Measurements from ENCODE around the gene SYPL2. TPM values are rescaled to one million over a fixed set of nuclear protein-coding genes. Genes with fewer than 3 reads are reported as not detected.

The SYPL2 gene
- total RNA-seq, 1 experiment from 2014 or later: 0.46 TPM

- Histone ChIP-seq H3K36me3 (peaks cover 21% of the 10 kb centered on the region), H3K4me3 (peak overlapping the region; percentile 95), H3K27me3 (peaks cover 28% of the 10 kb centered on the region), H3K9me3 (no peaks in the 10 kb centered on the region)
- DNase-seq: peak; percentile 53
These were observed 16.7 kb downstream of the SYPL2 start for GRCh38 chr1:109482791-109483671.

DNA sequence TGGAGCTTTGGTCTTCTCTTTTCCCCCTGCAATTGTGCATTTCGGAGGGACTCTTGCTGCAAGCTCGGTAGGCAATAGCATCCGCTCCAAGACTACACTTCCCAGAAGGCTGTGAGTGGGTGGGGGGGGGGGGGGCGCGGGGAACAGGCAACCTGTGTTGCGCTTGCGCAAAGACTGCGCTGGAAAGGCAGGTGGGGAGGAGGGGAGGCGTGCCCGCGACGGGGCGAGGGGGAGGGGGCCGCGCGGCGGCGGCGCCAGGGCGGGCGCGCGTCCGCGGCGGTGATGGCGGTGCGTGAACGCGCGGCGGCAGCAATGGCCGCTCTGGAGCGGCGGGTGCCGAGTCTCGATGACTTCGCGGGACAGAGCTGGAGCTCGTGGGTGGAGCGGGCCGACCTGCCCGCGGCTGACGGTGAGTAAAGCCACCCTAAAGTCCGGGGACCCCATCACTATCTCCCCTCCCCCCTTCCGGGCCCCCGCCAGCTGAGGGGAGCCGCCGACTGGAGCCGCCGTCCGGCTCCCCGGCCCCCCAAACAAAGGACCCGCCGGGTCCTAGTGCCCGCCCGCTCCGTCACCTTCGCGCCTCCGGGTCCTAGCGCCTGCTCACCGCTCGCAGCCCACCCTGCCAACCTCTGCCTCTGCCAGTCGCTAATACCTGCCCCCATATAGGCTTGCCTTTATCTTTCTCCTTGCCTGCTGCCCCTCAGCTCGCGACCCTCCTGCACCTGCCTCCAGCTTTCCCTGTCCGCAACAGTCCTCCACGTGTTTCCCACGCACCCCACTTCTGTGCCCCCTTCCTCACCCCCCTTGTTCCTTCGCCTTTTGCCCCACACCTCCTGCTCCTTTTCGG lies 17.5 kb downstream of the SYPL2 start, which contains the start of gene ATXN7L2:
ATXN7L2 (plus strand) TSS at position 234 of the 847 bp plus-strand sequence; CDS start at position 283, 49 bp downstream.
- Histone ChIP-seq H3K27me3 (peaks cover 25% of the 10 kb centered on the region), H3K4me3 (peak within 1 kb of the TSS; percentile 95), H3K36me3 (peaks cover 28% of the 10 kb centered on the region), H3K9me3 (no peaks in the 10 kb centered on the region)
- peak; percentile 96 for DNase-seq

GRCh38 chr1:109484519-109484975 lies 18.2 kb downstream of the SYPL2 start:
- peak; percentile 39 for DNase-seq
- peaks cover 19% of the 10 kb centered on the region for H3K27me3 ChIP-seq

GRCh38 chr1:109485001-109485400 lies 18.7 kb downstream of the SYPL2 start:
- Histone ChIP-seq H3K4me3 (peak overlapping the region; percentile 95), H3K36me3 (peaks cover 35% of the 10 kb centered on the region), H3K9me3 (no peaks in the 10 kb centered on the region), H3K27me3 (peaks cover 18% of the 10 kb centered on the region)
- DNase-seq: no peak

More at GRCh38 chr1:109484519-109484975, 18.2 kb downstream of the SYPL2 start:
- Histone ChIP-seq H3K9me3 (no peaks in the 10 kb centered on the region), H3K4me3 (peak overlapping the region; percentile 95), H3K36me3 (peaks cover 34% of the 10 kb centered on the region)

DNA sequence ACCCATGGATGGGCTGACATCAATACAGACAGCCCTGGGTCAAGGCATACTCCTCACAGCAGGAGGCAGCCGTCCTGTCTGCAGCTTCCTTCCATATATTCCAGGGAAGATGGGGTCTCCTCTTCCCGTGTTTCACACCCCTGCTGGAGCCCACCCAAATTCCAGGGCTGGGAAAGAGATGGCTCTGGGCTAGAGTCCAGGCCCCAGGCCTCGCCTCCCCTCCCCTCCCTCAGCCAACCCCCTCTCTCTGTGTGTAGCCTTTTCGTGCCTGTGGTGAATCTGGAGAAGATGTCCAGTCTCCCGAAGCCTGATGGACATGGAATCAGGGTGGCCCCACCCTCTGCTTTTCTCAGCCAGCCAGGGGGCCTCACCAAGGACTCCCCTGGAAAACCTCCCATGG lies 20.9 kb downstream of the SYPL2 start:
- H3K36me3 ChIP-seq: peaks cover 57% of the 10 kb centered on the region
- no peaks in the 10 kb centered on the region for H3K9me3 ChIP-seq
- no peak overlapping the region for H3K4me3 ChIP-seq
- peaks cover 9% of the 10 kb centered on the region for H3K27me3 ChIP-seq
- DNase-seq: no peak

GRCh38 chr1:109488201-109488600 lies 21.9 kb downstream of the SYPL2 start:
- H3K36me3 ChIP-seq: peaks cover 57% of the 10 kb centered on the region
- H3K27me3 ChIP-seq: peaks cover 2% of the 10 kb centered on the region
- DNase-seq: no peak
- H3K4me3 ChIP-seq: no peak overlapping the region
- no peaks in the 10 kb centered on the region for H3K9me3 ChIP-seq

DNA sequence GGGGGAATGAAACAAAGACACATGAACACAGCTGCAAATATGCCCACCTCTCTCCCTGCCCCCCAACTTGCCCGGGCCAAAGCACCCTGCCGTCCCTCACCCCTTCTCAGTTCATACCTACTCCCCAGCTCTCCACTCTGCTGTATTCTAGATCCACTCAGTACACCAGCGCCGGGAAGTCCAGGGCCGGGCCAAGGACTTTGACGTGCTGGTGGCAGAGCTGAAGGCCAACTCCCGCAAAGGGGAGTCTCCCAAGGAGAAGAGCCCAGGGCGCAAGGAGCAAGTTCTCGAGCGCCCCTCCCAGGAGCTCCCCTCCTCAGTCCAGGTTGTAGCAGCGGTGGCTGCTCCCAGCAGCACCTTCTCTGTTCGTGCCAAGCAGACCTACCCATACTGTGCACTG lies 22.4 kb downstream of the SYPL2 start:
- DNase-seq: no peak
- no peaks in the 10 kb centered on the region for H3K9me3 ChIP-seq
- peaks cover 57% of the 10 kb centered on the region for H3K36me3 ChIP-seq

DNA sequence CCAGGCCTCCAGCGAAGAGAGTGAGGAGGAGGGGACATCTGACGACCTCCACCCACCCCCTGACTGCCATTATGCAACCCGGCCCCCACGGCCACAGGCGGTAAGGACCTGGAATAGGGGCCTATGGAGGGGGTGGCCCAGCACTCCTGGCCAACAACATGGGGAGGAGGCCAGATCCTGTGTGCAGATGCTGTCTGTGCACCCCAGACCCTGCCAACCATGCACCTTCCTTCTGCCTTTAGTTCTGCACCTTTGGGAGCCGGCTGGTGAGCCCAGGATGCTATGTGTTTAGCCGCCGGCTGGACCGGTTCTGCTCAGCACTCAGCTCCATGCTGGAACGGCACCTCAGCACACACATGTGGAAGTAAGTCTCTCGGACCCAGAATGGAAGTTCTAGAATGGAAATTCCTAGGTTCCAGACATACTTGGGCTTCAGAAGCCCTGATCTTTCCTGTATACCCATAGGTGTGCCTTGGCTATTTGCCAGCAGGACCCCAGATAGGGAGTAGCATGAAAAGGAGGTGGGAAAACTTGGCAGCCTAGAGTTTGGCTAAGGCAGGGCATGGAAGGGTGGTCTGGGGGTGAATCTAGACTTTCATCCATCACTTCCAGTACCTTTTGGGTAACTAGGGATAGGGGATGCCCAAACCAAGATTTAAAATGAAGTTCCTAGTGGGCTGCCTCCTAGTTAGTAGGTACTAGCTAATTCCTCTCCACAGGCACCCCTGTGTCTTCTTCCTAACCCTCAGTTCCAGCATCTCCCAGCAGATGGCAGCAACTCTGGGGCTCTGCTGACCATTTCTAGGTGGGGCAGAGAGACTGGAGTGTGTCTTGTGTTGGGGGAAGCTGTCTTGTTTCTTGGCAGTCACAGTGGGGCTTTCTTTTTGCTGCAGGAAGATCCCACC lies 23.9 kb downstream of the SYPL2 start:
- peak; percentile 71 for DNase-seq
- Histone ChIP-seq H3K9me3 (no peaks in the 10 kb centered on the region), H3K27me3 (no peaks in the 10 kb centered on the region), H3K4me3 (no peak overlapping the region), H3K36me3 (peaks cover 58% of the 10 kb centered on the region)

More for the DNA sequence above, 22.4 kb downstream of the SYPL2 start:
- Histone ChIP-seq H3K27me3 (no peaks in the 10 kb centered on the region), H3K4me3 (no peak overlapping the region)

- Histone ChIP-seq H3K36me3 (peaks cover 64% of the 10 kb centered on the region), H3K9me3 (no peaks in the 10 kb centered on the region), H3K27me3 (no peaks in the 10 kb centered on the region), H3K4me3 (no peak overlapping the region)
- DNase-seq: no peak
These were observed 24.6 kb downstream of the SYPL2 start for GRCh38 chr1:109490934-109491302.

DNA sequence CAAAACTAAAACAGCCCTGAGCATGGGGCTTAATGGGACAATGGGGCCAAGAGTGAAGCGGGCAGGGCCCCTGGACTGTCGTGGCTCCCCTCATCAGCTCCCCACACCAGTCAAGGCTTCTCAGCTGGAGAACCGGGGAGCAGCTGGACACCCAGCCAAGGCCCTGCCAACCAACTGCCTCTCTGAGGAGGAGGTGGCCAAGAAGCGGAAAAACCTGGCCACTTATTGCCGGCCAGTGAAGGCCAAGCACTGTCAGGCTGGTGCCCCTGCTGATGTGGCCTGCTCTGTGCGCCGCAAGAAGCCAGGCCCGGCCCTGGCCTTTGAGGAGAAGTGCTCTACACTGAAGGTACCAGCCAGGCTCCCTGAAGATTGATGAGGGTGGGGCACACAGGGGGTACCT lies 25.0 kb downstream of the SYPL2 start:
- H3K36me3 ChIP-seq: peaks cover 64% of the 10 kb centered on the region
- no peaks in the 10 kb centered on the region for H3K27me3 ChIP-seq
- DNase-seq: no peak
- H3K4me3 ChIP-seq: no peak overlapping the region
- no peaks in the 10 kb centered on the region for H3K9me3 ChIP-seq

DNA sequence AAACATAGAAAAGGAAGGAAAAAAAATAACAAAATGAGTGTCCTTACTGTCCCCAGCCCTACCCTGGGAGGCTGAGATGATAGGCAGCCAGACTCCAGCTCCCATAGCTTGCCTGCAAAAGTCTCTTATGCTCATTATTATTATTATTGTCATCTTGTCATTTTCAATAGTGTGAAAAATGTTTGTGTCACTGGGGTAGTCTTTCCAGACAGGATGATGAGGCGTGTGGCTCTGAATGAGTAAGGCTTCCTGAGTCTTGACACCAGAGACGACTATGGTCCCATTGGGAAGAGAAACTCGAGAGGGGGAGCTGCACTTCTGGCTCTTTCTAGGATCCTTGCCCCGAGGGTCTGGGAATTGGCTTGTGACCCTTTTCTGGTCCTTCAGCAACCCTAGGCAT lies 26.4 kb downstream of the SYPL2 start:
- H3K4me3 ChIP-seq: no peak overlapping the region
- DNase-seq: no peak

DNA sequence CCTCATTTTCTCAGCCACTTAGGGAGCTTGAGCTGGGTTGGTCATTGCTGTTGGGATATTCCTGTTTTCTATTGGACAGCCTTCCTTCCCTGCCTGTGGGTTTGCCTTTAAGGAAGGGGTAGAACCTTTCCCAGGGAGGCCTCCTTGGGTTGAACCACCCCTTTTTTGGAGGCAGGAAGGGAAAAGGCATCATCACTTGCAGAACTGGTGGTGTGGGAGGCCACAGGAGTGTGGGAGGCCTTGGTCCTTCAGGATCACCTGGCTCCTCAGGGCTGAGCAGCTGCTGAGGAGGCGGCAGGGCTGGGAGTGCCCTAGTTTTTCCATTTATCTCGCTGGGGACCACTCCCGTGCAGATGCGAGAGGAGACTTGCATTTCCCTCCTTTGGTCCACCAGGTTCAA lies 26.9 kb downstream of the SYPL2 start:
- Histone ChIP-seq H3K27me3 (no peaks in the 10 kb centered on the region), H3K36me3 (peaks cover 65% of the 10 kb centered on the region), H3K9me3 (no peaks in the 10 kb centered on the region), H3K4me3 (no peak overlapping the region)
- no peak for DNase-seq

More for the DNA sequence above, 26.4 kb downstream of the SYPL2 start:
- Histone ChIP-seq H3K27me3 (no peaks in the 10 kb centered on the region), H3K36me3 (peaks cover 65% of the 10 kb centered on the region), H3K9me3 (no peaks in the 10 kb centered on the region)

GRCh38 chr1:109493805-109494539 lies 27.6 kb downstream of the SYPL2 start, which contains the start of gene CYB561D1:
Gene CYB561D1, plus strand, starts transcription at chr1:109494094. Its CDS starts 46 bp downstream, at chr1:109494140.
- DNase-seq: peak; percentile 95
- Histone ChIP-seq H3K4me3 (peak within 1 kb of the TSS; percentile 92), H3K36me3 (peaks cover 64% of the 10 kb centered on the region), H3K27me3 (no peaks in the 10 kb centered on the region), H3K9me3 (no peaks in the 10 kb centered on the region)

DNA sequence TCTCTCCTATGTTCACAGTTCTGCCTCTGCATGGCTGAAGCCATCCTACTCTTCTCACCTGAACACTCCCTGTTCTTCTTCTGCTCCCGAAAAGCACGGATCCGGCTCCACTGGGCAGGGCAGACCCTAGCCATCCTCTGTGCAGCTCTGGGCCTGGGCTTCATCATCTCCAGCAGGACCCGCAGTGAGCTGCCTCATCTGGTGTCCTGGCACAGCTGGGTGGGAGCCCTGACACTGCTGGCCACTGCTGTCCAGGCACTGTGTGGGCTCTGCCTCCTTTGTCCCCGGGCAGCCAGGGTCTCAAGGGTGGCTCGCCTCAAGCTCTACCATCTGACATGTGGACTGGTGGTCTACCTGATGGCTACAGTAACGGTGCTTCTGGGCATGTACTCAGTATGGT lies 29.4 kb downstream of the SYPL2 start:
- Histone ChIP-seq H3K9me3 (no peaks in the 10 kb centered on the region), H3K36me3 (peaks cover 62% of the 10 kb centered on the region), H3K4me3 (no peak overlapping the region), H3K27me3 (no peaks in the 10 kb centered on the region)
- no peak for DNase-seq

GRCh38 chr1:109497449-109498160 lies 31.3 kb downstream of the SYPL2 start:
- Histone ChIP-seq H3K9me3 (no peaks in the 10 kb centered on the region), H3K4me3 (no peak overlapping the region)
- no peak for DNase-seq

More at GRCh38 chr1:109497449-109498160, 31.3 kb downstream of the SYPL2 start:
- Histone ChIP-seq H3K27me3 (no peaks in the 10 kb centered on the region), H3K36me3 (peaks cover 57% of the 10 kb centered on the region)
